HG02852 (cell line): Measurements from ENCODE around the gene ZSCAN5A.
"Not testable (repeated sequence)": the region's sequence is repeated elsewhere in the genome, so short reads cannot be mapped to it uniquely, and the experiment has no call there.

ENCODE experiments used
- ATAC-seq: cut with Tn5 transposase; IDR thresholded peaks from one replicate; pipeline ENCODE4 v1.9.1; 2021; ENCODE audit warnings: mild to moderate bottlenecking, moderate library complexity; ENCODE audit not compliant: unreplicated experiment

Gene ZSCAN5A

GRCh38 chr19:56273563-56274117 is 41.0 kb downstream of the ZSCAN5A start:
- ATAC-seq, result no peak

GRCh38 chr19:56272161-56272798 is 42.4 kb downstream of the ZSCAN5A start, which contains the start of gene EDDM13:
TSS of gene EDDM13 (plus strand) at chr19:56272748. CDS start at chr19:56272835, 87 bp downstream.
- ATAC-seq, result no peak

GRCh38 chr19:56271151-56271550 is 43.5 kb downstream of the ZSCAN5A start:
- no peak for ATAC-seq

- no peak for ATAC-seq
These were observed 44.0 kb downstream of the ZSCAN5A start for GRCh38 chr19:56270676-56271075.

- ATAC-seq, result no peak
These were observed 45.3 kb downstream of the ZSCAN5A start for GRCh38 chr19:56269348-56269747.

GRCh38 chr19:56266051-56266450 is 48.6 kb downstream of the ZSCAN5A start:
- ATAC-seq, result no peak

GRCh38 chr19:56263319-56263718 is 51.3 kb downstream of the ZSCAN5A start:
- no peak for ATAC-seq

- ATAC-seq, result not testable (repeated sequence)
These were observed 52.7 kb downstream of the ZSCAN5A start for GRCh38 chr19:56261932-56262331.

GRCh38 chr19:56261145-56261544 is 53.5 kb downstream of the ZSCAN5A start:
- ATAC-seq, result no peak

- no peak for ATAC-seq
These were observed 56.4 kb downstream of the ZSCAN5A start for GRCh38 chr19:56258272-56258671.

- no peak for ATAC-seq
These were observed 60.9 kb downstream of the ZSCAN5A start for GRCh38 chr19:56253737-56254136.

GRCh38 chr19:56252699-56253422 is 61.8 kb downstream of the ZSCAN5A start:
- no peak for ATAC-seq

- ATAC-seq, result not testable (repeated sequence)
These were observed 65.8 kb downstream of the ZSCAN5A start for GRCh38 chr19:56248736-56249338.

GRCh38 chr19:56245764-56246163 is 68.9 kb downstream of the ZSCAN5A start:
- ATAC-seq, result not testable (repeated sequence)

GRCh38 chr19:56245121-56245740 is 69.4 kb downstream of the ZSCAN5A start:
- no peak for ATAC-seq

GRCh38 chr19:56223481-56223880 is 91.2 kb downstream of the ZSCAN5A start:
- ATAC-seq, result no peak

- ATAC-seq, result no peak
These were observed 91.7 kb downstream of the ZSCAN5A start for GRCh38 chr19:56222901-56223300.

- no peak for ATAC-seq
These were observed 92.8 kb downstream of the ZSCAN5A start for GRCh38 chr19:56221851-56222250.

- ATAC-seq, result not testable (repeated sequence)
These were observed 93.2 kb downstream of the ZSCAN5A start for GRCh38 chr19:56221442-56221841.

GRCh38 chr19:56218961-56219360 is 95.7 kb downstream of the ZSCAN5A start:
- no peak for ATAC-seq
